ENCODE measurements around the gene FOXJ2.
"Not testable (repeated sequence)": the region's sequence is repeated elsewhere in the genome, so short reads cannot be mapped to it uniquely, and the experiment has no call there.

FOXJ2 gene

GRCh38 chr12:8064131-8064530 is 31.6 kb downstream of the FOXJ2 start:
- DNase-seq, result no peak

DNA sequence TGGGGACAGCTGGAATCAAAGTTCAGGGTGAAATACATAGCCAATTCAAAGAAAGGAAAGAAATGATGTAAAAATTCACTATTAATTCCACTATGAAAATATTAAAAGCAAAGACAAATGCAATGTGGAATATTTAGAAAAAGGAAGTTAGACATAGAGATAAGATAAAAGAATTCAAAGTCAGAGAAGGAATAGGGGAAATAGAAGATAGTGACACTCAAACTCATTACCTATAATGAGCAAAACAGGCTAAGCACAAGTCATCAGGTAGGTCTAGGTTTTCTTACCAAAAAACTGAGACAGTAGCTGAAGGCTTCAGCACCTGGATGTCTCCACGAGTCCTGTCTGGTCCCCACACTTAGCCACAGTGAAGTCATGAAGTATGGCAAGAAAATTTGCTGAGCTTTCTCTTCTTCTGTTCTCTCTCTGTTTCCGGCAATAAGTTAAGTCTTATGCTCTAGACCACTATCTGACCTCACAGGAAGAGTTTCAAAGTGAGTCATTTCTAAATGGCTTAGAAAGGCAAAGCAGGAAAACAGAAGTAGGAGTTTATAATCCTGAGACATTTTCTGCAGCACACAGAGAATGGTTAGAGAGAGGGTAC is 33.6 kb downstream of the FOXJ2 start, which contains the start of gene C3AR1:
Gene C3AR1, minus strand, starts transcription at position 369 of the 604 bp plus-strand sequence. CDS start 6,174 bp downstream, outside the sequence.
- no peak for DNase-seq

GRCh38 chr12:8069582-8069981 is 37.1 kb downstream of the FOXJ2 start:
- DNase-seq, result no peak

- not testable (repeated sequence) for DNase-seq
Measured at GRCh38 chr12:8071820-8072219, 39.3 kb downstream of the FOXJ2 start.

DNA sequence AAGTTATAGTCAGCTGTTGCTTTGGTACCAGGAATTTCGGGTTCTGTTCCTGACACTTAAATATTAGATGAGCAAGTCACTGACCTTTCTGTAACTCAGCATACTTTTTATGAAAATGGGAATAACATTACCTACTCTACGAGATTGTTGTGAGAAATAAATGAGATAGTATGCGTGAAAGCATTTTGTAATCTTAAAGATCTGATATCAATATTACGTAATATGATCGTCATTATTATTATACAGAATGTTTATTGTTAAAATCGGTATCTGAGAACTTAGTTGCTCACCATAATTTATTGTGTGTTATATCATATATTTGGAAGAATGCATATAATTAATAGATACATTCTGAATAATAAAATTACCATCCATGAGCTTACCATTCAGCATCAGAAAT is 43.4 kb downstream of the FOXJ2 start:
- no peak for DNase-seq

GRCh38 chr12:8076366-8076765 is 43.9 kb downstream of the FOXJ2 start:
- DNase-seq, result no peak

DNA sequence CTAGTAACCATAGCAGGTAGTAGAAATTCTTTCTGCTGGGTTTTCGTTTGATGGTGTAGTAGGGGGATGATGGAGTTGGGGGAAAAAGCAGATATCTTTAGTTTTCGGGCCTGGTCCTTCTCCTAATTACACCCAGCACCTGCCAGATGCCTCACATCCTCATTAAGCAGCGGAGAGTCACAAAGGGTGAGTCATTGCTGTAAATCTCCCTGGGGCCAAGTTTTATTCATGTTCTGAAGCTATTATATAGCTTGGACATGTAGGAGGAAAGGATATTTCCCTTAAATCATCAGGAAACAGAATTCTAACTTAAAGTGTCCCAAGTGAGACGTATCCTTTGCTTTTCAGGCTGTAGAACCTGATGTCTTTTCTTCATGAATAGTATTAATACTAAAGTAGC is 44.7 kb downstream of the FOXJ2 start:
- DNase-seq, result no peak

- DNase-seq, result no peak
Measured at GRCh38 chr12:8078398-8078797, 45.9 kb downstream of the FOXJ2 start.

GRCh38 chr12:8078916-8079315 is 46.4 kb downstream of the FOXJ2 start:
- no peak for DNase-seq

- DNase-seq, result no peak
Measured at GRCh38 chr12:8080120-8080519, 47.6 kb downstream of the FOXJ2 start.

DNA sequence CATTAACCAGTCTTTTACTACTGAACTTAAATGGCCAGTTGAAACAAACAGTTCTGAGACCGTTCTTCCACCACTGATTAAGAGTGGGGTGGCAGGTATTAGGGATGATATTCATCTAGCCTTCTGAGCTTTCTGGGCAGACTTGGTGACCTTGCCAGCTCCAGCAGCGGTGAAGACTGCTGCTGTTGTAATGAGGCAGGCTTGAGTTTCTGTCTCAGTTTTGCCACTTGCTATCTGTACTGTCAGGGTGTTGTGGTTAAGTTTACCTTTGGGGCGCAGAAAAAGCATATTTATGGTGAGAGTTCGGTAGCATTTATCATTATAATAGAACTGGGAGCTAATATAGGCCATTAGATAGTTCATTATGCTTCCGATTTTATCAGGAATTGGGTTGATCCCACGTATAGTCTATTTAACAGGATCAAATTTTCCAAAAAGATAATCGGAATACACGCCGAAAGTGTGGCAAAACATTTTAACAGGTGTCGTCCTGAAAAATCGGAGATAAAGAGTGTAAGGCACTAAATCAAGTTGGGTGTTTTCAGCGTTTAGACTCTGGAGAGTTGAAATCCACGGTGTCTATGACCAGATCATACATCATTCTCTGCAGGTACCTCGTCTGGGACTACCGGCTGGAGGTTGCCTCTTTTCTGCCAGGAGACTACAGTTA is 48.9 kb downstream of the FOXJ2 start:
- peak; percentile 54 for DNase-seq

GRCh38 chr12:8082808-8083100 is 50.2 kb downstream of the FOXJ2 start:
- DNase-seq, result no peak

- DNase-seq, result not testable (repeated sequence)
Measured at GRCh38 chr12:8084351-8084750, 51.8 kb downstream of the FOXJ2 start.

- DNase-seq, result no peak
Measured at GRCh38 chr12:8087666-8088065, 55.1 kb downstream of the FOXJ2 start.

GRCh38 chr12:8088574-8088973 is 56.1 kb downstream of the FOXJ2 start:
- no peak for DNase-seq

DNA sequence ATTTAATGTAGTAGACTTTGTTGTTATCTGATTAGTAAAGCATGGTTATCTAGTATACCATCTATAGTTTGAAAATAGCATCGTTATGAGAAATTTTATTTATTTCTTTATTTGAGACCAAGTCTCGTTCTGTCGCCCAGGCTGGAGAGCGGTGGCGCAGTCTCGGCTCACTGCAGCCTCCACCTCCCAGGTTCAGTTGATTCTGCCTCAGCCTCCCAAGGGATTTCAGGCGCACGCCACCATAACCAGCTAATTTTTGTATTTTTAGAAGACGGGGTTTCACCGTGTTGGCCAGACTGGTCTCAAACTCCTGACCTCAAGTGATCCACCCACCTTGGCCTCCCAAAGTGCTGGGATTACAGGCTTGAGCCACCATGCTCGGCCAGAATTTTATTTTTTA is 56.8 kb downstream of the FOXJ2 start:
- DNase-seq, result not testable (repeated sequence)

GRCh38 chr12:8089716-8090115 is 57.2 kb downstream of the FOXJ2 start:
- DNase-seq, result no peak

GRCh38 chr12:8093291-8093690 is 60.8 kb downstream of the FOXJ2 start:
- no peak for DNase-seq

DNA sequence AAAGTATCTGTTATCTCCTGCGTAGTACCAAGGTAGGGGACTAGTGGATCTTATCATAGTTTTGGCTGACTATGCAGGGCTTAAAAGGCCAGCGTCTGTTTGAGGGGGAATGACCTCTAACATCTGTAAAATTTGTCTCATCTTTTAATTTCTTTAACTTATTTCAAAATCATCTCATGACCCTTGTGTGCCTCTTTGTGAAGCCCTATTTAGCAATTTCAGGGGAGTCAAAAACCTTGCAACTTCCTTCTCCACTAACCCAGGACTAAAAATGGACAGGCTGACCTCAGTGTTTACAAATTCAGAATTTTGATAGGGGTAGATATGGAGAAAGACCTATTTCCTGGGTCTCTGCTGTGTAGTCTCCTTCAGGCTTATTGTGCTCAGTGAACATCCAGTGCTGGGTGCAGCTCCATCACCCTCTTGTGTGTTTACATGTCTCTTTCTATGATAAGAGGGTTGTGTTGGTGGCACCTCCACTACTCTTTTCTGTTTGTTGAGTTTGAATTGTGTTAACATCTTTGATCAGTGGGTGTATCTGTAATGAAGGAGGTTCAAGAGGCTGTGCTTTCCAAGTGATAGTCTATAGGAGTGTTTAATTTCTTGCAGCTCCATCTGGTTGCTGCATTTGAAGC is 63.9 kb downstream of the FOXJ2 start:
- DNase-seq, result no peak

DNA sequence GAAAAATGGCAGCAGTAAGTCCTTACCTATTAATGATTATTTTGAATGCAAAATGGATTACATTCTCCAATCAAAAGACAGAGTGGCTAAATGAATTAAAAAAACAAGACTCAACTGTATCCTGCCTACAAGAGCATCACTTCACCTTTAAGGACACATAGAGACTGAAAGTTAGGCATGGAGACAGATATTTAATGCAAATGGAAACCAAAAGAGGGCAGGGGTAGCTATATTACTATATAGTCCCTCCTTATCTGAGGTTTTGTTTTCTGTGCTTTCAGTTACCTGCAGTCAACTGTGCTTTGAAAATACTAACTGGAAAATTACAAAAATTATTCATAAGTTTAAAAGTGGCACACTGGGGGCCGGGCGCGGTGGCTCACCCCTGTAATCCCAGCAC is 66.7 kb downstream of the FOXJ2 start:
- DNase-seq, result no peak
